Pons (tissue), 1 donor: ENCODE measurements around the gene MT1F.
"Not testable (repeated sequence)": the region's sequence is repeated elsewhere in the genome, so short reads cannot be mapped to it uniquely, and the experiment has no call there.

Source experiments
- DNase-seq: peaks from one replicate; pipeline ENCODE4 v3.0.0-alpha.2; 2016; ENCODE audit warnings: low spot score

MT1F gene

DNA sequence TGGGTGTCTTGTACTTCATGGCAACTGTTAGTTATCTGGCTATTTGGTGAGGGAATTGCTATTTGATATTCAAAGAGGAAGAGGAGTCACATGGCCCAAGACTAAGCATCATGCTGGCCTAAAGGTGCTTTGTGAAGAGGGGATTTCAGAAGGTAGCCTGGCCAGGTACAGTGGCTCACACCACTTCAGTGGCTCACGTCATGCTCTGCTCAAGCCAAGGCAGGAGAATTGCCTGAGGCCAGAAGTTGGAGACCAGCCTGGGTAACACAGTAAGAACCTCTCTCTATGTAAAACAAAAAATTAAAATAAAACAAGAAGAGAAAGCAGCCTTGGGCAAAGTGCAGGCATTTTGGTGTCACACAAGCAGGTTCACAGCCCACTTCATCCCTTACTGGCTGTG, 12.4 kb upstream of the MT1F start:
- no peak for DNase-seq

DNA sequence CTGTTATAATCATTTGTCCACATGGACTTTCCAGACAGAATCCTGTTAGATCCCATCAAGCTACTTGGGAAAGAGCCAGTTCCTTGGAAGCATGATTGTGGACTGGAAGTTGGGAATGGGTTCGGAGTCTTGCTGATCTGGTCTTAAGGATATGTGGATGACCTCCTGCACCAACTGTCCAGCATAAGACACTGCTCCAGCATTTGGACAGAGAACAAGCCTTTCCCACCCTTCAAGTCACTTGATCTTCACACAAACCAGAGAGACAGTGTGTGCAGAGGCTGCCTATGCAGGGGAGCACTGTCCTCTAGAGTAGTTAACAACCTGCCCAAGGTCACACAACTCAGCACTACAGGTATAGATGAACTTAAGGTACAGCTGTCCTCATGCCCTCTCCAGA, 11.9 kb upstream of the MT1F start:
- DNase-seq: no peak

DNA sequence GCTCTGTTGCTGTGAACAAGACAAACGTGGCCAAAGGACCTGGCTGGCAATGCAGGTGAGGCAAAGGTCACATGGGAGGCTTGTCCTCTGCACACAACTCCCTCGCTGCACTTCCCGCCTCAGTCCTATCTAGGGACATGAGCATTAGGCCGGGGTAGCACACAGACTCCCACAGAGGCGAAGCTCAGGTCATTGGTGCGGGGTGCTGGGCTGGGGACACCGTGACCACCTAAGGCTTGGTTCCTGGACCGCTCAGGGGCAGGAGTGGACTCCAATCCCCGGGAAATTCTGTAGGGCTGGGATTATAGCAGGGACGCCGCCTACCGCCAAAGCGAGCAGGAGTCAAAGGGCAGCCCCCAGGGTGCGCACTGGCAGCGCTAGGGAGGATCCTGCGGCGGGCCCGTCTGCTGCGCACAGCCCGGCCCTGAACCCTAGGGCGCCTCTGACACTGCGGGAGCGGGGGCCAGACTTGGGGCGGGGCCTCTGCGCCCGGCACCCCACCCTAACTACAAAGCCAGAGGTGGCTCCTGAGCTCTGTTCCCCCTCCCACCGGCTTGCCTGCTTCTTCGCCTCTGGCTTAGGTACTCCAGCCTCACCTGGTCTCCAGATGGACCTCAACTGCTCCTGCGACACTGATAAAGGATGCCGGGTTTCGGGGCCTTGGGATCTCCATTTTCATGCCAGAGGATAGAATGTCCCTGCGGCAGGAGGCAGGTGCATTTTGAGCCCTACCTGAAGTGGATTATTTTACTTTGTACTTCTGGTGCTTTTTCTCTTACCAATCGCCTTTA, 9.9 kb upstream of the MT1F start:
- no peak for DNase-seq

DNA sequence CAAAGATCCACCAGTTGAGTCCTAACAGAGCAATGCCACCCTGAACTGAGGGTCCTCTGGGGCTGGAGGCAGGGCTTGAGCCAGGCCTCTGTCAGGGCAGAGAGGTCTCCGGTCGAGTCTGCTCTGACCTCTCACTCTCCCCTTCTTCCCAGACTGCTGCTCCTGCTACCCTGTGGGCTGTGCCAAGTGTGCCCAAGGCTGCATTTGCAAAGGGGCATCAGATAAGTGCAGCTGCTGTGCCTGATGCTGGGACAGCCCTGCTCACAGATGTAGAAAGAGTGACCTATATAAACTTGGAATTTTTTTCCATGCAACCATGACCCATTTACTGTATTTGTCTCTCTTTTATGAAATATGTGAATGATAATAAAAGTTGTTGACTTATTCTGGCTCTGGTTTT, 8.5 kb upstream of the MT1F start:
- no peak for DNase-seq

DNA sequence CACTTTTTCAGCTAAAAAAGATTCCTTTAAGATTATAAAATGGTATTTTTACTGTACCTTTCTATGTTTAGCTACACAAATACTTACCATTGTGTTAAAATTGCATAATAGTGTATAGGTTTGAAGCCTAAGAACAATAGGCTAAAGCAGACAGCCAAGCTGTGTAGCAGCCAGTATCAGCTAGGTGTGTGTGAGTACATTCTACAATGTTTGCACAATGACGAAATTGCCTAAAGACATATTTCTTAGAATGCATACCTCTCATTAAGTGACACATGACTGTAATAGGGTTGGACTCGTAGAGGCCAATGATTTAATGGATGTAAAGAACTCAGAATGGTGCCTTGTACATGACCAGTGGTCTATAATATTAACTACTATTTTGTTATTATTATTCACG, 7.9 kb upstream of the MT1F start:
- no peak for DNase-seq

DNA sequence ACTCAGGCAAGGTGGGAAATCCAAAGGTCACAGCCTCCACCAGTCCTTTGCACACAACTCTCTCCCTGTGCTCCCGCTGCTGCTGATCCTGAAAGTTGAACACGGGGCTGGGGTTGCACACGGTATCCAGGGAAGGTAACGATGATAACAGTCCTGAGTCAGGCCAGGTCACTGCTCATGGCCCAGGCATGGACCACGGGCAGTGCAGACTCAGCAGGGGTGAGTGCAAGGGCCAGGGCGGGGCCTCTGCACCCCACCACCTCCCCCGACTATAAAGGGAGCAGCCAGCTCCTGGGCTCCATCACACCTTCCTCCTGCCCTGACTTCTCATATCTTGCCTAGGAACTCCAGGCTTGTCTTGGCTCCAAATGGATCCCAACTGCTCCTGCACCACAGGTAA, 6.2 kb upstream of the MT1F start, which contains the start of gene MT1B:
Gene MT1B, plus strand, starts transcription at position 301 of the 400 bp plus-strand sequence. Its CDS starts 68 bp downstream, at position 369.
- DNase-seq: no peak

DNA sequence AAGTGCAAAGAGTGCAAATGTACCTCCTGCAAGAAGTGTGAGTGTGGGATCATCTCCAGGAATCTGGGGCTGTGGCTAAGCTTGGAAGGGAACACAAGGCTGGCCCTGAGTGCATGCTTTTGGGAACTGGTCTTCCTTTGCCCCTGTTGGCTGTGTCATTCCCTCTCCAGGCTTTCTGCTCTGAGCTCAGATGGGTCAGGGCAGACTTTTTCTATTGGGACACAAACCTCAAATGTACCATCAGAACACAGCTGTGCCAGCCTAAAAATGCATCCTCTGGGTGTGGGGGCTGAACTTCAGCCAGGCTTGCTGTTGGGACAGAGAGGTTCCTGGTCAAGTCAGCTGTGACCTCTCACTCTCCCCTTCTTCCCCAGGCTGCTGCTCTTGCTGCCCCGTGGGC, 5.2 kb upstream of the MT1F start:
- no peak for DNase-seq

DNA sequence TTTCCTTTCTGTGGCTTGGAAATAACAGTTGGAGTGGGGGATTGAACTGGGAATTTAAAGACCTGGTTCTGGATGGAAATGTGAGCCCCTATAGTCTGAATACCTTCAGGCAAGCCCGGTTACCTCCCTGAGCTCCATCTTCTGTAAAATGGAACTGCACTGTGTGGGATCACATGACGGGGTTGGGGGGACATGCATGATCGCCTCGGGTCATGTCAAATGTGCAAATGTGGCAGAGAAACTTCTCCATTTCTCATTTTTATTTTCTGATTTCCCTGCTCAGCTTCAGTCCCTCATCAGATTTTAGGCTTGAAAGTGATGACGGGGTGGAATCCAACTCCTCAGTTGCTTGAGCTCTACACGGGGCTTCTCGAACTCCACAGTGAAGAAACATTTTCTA, 4.5 kb upstream of the MT1F start:
- DNase-seq: no peak

DNA sequence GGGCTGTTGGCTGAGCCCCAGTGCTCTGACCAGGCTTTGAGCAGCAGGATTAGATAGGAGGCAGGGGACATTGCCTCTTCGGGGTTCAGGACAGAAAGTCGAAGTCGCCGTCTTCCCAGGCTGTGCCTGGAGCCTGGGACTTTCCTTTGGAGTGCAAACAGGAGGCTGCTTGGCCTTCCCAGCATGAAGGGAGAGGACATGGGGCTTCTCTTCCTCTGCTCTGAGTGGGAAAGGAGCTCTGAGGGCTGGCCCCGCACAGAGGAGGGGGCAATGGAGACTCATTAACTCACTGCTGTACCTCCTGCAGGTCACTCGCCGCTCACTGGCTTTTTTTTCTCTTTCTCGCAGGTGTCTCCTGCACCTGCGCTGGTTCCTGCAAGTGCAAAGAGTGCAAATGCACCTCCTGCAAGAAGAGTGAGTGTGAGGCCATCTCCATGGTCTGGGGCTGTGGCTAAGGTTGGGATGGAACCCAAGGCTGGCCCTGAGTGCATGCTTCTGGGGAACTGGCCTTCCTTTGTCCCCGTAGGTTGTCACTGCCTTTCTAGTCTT, 642 bp downstream of the MT1F start:
- DNase-seq: no peak

DNA sequence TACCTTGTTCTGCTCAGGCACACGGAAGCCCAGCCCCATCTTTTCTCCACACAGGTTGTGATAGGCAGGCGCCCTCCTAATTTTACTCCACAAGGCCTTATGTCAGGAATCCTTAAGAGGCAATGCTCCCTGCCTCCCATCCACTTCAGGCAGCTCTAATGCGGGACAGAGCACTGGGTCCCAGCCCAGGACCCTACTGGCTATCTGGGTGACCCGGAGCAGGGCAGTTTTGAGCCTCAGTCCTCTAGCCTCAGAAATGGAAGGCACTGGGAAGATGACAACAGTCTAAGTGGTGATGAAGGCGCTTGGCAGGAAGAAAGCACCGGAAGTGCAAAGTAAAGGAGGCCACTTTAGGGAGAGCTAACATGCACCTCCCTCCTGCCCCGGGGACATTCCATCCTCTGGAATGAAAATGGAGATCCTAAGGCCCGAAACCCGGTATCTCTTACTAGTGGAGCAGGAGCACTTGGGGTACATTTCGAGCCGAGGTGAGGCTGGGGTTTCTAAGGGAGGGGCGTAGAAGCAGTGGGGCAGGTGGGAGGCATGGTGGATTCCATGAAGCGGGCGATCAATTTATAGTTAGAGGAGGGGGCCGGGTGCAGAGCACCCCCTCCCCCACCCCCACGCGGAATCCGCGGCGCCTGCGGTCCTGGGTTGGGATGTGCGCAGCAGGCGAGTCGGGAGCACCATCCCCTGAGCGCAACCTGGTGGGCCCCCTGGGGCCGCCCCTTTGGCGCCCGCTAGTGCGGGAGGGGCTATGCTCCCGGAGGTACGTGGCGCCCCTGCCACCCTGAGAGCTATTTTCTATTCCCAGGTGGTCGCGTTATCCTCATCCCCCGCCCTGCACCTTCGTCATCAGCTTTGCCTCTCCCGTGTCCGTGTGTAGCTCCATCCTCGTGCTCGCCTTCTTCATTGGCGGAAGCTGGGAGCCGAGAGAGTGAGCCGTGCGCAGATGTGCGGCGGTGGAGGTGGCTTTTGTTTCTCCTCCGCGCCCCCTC, 4.9 kb downstream of the MT1F start:
- no peak for DNase-seq

DNA sequence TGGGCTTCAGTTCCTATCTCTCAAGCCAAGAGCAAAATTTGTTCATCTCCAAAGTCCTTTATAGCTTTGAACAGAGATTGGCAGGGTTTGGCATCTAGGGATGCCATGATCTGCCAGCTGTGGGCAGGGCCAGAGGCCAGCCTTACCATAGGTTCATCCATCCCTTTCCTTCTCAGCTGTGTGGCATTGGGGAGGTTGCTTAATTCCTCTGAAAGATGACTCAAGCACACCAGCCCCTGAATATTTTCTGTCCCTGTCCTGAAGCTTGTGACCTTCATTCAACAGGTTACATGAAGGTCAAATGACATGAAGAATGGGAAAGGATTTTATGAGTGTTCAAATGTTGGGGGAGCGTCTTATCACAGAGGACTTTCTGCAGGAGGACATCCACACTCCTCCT, 6.7 kb downstream of the MT1F start:
- DNase-seq: no peak

DNA sequence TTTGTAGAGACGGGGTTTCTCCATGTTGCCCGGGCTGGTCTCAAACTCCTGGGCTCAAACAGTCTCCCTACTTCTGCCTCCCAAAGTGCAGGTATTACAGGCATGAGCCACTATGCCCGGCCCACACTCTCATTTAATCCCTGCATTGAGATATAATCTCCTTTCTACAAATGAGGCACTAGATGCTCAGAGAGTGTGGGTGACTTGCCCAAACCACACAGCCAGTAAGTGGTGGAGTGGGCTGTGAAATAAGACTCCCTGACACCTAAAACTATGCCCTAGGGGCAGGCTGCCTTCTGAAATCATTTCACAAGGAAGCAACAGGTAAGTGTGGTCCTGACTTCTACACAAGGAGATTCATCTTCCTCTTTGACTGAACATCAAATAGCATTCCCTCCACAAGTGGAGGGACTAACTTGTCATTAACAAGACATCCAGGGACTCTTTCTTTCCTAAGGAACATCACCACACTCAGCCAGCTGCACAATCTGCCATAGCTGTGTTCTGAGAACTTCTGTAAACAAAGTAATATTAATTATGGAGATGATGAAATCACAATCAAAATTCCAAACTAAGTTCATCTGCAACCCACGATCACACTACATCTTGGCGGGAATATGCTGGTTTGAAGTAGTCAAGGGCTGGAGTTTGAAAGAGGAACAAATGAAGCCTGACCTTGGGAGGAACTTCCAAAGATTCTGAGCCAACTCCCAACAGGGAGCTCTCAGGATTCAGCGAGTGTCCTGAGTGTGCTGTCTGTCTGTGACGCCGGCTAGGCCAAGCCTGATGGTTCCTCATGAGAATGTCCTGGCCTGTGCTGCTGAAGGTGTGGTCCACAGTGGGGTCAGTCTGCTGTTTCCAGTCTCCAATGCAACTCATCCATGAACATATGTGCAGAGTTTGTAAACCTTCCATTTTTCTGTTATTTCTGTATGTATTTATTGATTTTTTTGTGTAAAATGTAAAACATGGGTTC, 7.8 kb downstream of the MT1F start:
- not testable (repeated sequence) for DNase-seq

DNA sequence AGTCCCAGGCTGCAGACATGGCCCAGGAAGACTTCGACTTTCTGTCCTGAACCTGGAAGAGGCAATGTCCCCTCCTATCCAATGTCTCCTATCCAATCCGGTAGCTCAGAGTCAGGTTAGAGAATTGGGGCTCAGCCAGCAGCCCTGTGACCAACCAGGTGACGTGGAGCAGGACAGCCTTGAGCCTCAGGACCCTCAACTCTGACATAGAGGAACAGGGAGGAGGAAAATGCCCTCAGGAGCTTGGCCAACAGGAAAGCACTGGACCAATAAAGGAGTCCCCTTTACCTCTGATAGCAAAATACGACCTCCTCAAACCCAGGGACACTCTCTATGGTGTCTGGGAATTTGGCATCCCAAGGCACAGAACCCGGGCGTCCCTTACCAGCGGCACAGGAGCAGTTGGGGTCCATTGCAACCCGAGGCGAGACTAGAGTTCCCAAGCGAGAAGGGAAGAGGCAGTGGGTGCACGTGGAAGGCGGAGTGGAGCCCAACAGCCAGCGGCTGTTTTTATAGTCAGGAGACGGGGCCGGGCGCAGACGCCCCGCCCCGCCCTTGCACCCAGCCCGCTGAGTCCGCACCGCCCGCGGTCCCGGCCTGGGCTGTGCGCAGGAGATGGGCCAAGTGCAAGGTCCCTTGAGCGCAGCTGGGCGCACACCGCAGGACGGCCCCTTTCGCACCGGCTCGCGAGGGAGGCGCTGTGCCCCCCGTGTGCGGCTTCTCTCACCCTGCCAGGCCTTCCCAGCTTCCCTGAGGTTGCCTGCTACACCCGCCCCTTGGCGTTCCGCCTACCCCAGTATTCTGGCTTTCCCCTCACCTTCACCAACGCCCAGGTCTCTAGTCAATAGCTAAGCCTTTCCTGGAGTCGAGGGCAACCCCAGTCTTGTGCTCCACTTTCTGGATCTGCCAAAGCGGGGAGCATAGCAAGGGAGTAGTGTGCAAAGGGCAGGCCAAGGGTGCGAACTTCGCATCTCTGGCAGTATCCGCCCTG, 10.1 kb downstream of the MT1F start, which contains the start of gene MT1G:
Gene MT1G, minus strand, starts transcription at position 485 of the 991 bp plus-strand sequence. Its CDS starts 72 bp downstream, at position 413.
- no peak for DNase-seq

DNA sequence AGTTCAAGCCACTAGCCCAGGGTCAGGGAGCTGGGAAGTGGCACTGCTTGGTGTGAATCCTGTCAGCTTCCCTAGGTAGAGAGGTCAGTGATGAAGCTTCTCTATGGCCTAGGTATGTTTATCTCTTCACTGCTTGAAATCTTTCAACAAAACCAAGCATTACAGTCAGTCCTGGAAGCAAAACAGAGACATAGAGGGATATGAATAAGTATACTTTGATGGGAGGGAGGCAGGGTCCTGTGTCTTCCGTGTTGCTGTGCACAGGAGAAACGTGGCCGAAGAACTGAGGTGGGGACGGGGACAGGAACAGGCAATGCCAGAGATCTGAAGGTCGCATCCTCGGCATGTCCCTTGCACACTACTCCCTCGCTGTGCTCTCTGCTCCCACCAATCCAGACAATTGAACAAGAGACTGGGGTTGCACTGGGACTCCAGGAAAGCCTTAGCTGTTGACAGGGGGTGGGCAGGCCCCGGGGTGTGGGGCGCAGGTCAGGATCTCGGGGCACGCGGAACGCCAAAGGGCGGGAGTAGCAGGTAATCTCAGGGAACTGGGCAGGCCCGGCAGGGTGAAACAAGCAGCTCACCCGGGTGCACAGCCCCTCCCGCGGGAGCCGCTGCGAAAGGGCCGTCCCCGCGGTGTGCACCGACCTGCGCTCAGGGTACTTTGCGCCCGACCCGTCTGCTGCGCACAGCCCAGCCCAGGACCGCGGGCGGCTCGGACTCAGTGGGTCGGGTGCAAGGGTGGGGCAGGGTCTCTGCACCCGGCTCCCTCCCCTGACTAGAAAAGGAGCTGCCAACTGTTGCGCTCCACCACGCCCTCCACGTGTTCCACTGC, 11.5 kb downstream of the MT1F start, which contains the start of gene MT1H:
Gene MT1H, plus strand, starts transcription at position 810 of the 835 bp plus-strand sequence. CDS start 71 bp downstream, outside the sequence.
- no peak for DNase-seq

DNA sequence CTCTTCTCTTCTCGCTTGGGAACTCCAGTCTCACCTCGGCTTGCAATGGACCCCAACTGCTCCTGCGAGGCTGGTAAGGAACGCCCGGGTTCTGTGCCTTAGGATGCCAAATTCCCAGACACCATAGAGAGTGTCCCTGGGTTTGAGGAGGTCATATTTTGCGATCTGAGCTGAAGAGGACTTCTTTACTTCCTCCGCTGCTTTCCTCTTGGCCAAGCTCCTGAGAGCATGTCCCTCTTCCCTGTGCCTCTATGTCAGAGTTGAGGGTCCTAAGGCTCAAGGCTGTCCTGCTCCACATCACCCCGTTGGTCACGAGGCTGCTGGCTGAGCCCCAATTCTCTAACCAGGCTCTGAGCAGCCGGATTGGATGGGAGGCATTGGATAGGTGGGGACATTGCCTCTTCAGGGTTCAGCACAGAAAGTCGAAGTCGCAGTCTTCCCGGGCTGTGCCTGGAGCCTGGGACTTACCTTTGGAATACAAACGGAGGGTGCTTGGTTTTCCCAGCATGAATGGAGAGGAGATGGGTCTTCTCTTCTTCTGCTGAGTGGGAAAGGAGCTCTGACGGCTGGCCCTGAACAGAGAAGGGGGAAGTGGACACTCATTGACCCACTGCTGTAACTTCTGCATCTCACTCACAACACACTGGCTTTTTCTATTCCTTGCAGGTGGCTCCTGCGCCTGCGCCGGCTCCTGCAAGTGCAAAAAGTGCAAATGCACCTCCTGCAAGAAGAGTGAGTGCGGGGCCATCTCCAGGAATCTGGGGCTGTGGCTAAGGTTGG, 12.3 kb downstream of the MT1F start:
- DNase-seq: no peak

DNA sequence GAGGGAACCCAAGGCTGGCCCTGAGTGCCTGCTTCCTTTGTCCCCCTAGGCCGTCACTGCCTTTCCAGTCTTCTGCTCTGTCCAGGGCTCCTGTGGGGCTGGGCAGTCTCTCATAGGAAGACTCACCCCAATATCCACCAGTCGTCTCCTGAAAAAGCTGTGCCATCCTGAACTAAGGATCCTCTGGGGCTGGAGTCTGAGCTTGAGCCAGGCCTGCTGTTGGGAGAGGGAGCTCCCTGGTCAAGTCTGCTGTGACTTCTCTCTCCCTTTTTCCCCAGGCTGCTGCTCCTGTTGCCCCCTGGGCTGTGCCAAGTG, 12.8 kb downstream of the MT1F start:
- DNase-seq: no peak

DNA sequence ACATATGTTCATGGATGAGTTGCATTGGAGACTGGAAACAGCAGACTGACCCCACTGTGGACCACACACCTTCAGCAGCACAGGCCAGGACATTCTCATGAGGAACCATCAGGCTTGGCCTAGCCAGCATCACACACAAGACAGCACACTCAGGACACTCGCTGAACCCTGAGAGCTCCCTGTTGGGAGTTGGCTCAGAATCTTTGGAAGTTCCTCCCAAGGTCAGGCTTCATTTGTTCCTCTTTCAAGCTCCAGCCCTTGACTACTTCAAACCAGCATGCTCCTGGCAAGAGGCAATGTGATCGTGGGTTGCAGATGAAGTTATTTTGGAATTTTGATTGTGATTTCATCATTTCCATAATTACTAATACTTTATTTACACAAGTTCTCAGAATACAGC, 13.9 kb downstream of the MT1F start:
- DNase-seq: not testable (repeated sequence)

DNA sequence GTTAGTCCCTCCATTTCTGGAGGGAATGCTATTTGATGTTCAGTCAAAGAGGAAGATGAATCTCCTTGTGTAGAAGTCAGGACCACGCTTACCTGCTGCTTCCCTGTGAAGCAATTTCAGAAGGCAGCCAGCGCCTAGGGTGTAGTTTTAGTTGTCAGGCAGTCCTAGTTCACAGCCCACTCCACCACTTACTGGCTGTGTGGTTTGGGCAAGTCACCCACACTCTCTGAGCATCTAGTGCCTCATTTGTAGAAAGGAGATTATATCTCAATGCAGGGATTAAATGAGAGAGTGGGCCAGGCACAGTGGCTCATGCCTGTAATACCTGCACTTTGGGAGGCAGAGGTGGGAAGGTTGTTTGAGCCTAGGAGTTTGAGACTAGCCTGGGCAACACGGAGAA, 14.4 kb downstream of the MT1F start:
- not testable (repeated sequence) for DNase-seq
